ENCODE data around the gene TMPRSS4.

DNA sequence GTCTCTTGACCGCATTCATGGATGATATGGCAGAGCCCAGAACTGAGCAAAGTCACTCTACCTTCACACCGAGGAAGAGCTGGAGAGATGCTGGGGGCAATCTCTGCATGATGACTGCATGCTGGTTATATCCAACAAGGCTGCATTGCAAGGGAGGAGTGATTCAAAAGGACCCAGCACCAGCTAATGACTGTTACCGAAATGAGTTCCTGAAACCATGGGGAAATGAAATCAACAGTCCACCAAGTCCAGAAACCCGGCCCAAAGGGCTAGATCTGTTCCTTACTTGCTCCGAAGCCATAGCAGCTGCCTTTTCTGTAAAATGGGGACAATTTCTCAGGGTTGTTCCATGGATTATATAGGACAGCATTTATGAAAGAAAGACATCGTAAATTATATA lies 11.1 kb downstream of the TMPRSS4 start:
- TF ChIP-seq, protein P1, sequence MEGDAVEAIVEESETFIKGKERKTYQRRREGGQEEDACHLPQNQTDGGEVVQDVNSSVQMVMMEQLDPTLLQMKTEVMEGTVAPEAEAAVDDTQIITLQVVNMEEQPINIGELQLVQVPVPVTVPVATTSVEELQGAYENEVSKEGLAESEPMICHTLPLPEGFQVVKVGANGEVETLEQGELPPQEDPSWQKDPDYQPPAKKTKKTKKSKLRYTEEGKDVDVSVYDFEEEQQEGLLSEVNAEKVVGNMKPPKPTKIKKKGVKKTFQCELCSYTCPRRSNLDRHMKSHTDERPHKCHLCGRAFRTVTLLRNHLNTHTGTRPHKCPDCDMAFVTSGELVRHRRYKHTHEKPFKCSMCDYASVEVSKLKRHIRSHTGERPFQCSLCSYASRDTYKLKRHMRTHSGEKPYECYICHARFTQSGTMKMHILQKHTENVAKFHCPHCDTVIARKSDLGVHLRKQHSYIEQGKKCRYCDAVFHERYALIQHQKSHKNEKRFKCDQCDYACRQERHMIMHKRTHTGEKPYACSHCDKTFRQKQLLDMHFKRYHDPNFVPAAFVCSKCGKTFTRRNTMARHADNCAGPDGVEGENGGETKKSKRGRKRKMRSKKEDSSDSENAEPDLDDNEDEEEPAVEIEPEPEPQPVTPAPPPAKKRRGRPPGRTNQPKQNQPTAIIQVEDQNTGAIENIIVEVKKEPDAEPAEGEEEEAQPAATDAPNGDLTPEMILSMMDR (IDR thresholded peaks at IDR 0.05; ENCODE audit: insufficient read depth, low read depth, low read length), result no peak
- TF ChIP-seq EZH2 (IDR thresholded peaks at IDR 0.05; ENCODE audit: insufficient read depth, low read length), result no peak

Measured in astrocyte (in vitro differentiated cells and primary cell).